GM12874 (cell line): ENCODE results near the gene DNAI4.

ENCODE experiments used
- TF ChIP-seq, protein P1 (sequence below): IDR thresholded peaks from 2 replicates; pipeline ENCODE4 v1.5.1; 2011; ENCODE audit warnings: low read depth, mild to moderate bottlenecking, control low read depth, low read length, moderate library complexity; ENCODE audit not compliant: insufficient read depth

The DNAI4 gene

GRCh38 chr1:66791621-66792610 lies 132.7 kb downstream of the DNAI4 start:
- TF ChIP-seq, protein P1, sequence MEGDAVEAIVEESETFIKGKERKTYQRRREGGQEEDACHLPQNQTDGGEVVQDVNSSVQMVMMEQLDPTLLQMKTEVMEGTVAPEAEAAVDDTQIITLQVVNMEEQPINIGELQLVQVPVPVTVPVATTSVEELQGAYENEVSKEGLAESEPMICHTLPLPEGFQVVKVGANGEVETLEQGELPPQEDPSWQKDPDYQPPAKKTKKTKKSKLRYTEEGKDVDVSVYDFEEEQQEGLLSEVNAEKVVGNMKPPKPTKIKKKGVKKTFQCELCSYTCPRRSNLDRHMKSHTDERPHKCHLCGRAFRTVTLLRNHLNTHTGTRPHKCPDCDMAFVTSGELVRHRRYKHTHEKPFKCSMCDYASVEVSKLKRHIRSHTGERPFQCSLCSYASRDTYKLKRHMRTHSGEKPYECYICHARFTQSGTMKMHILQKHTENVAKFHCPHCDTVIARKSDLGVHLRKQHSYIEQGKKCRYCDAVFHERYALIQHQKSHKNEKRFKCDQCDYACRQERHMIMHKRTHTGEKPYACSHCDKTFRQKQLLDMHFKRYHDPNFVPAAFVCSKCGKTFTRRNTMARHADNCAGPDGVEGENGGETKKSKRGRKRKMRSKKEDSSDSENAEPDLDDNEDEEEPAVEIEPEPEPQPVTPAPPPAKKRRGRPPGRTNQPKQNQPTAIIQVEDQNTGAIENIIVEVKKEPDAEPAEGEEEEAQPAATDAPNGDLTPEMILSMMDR, result no peak

DNA sequence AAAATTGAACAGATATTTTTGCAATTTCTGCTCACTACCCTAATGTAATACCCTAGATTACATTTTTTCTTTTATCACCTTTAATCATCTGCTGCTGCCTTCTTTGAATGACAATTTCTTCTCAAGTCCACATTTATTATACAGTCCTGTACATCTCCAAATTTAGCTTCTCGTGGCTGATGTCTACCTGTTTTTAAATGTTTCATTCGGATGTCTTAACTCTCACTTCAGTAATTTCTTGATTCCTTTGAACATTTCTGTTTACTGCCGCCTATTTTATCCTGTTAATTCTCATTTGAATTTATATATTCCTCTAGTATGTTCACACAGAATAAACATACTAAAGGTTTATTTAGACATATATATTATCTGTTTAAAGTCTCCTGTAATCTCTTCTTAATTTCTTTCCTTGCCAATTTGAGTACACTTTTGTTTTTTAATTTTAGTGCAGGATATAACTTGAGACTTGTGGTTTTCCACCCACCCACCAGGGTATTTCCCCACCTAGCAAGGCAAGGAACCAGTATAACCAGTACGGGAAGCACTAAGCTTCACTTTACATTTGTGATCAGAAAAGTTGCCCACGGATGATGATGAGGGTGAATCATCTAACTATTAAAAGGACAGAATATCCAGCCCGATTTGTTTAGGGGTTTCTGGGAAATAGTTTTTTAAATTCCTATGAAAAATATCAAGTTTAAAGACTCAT lies 136.3 kb downstream of the DNAI4 start:
- TF ChIP-seq, protein P1, result no peak

DNA sequence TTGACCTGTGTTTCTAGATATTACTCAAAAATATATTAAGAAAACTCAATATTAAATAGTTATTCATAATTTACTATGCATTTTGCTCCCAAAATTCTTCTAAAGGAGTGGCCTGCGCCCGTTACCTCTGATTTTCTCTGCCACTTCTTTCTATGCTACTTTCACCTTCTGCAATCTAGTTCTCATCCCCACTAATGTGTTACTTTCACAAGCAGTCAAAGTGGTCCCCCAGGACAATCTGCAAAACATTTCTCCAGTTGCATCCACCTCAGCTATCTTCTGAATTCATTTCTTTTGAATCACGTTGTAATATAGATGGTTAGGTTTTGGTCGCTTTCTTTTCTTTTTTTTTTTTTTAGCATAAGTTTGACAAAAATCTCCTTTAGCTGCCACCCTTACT lies 137.0 kb downstream of the DNAI4 start:
- TF ChIP-seq, protein P1, result no peak

DNA sequence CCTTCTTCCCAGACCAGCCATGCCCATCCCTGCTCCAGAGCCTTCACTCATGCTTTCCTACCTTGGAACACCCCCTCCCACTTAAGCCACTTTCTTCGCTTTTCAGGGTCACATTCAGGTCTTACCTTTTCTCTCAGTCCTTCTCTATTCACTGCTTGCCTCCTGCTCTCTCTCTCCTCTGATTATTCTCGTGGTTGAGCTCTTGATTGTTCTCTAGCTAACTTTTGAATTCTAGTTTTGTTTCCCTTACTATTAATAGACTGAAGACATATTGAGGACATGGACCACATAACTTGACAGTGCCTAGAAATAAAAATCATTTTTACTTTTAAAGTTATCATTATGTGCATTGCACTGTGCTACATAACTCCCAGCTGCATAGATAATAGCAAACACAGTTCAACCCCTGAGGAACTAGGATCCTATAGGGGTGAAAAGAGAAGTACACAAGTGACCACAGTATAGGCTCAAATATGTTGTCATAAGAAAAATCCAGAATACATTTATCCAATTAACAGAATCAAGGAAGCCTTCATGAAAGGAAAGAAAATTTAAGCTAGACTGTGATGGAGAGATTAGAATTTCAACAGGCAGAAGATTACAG lies 145.1 kb downstream of the DNAI4 start:
- TF ChIP-seq, protein P1, result no peak

DNA sequence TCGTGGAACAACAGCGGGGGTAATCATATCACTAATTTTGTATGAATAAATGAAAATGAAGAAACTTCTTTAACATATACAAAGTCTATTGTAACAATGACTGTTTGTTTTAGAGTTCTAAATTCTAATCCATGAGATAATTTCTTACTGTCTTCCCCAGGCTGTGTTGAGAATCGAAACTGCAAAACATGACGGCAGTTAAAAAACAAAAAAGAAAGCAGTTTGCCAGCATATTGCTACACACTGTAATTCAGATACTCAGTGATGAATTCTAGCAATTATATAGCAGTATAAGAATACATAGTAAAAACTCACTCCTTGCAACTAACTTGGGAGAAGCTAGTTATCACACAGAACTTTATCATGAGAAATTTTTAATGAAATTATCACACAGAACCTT lies 145.7 kb downstream of the DNAI4 start:
- TF ChIP-seq, protein P1, result no peak

DNA sequence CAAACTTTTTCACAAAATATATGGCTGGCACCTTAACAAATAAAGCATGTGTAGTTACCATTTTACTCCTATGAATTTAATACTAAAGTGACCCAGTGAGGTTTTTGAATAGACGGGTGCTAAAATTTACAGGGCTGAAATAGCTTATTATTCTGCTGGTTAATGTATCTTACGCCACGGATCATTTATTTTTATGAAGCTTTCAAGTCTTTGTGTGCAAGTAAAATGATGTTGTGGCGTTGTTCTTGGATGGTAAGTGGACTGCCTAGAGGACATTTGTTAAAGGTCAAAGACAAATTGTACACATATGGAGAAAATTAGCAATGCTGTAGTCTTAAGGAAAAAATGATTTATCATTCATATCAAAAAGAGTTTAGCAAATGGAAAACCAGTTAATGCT lies 146.4 kb downstream of the DNAI4 start:
- TF ChIP-seq, protein P1, result no peak

- TF ChIP-seq, protein P1, result no peak
Measured at GRCh38 chr1:66777831-66778230, 146.8 kb downstream of the DNAI4 start.
